IPS DF 4.7 (cell line): Measurements from ENCODE around the gene KRT84.

Experiments used
- DNase-seq: peaks from one replicate; pipeline ENCODE4 v3.0.0-alpha.2; 2013; ENCODE audit warnings: low spot score; ENCODE audit errors: extremely low read depth

Gene KRT84

DNA sequence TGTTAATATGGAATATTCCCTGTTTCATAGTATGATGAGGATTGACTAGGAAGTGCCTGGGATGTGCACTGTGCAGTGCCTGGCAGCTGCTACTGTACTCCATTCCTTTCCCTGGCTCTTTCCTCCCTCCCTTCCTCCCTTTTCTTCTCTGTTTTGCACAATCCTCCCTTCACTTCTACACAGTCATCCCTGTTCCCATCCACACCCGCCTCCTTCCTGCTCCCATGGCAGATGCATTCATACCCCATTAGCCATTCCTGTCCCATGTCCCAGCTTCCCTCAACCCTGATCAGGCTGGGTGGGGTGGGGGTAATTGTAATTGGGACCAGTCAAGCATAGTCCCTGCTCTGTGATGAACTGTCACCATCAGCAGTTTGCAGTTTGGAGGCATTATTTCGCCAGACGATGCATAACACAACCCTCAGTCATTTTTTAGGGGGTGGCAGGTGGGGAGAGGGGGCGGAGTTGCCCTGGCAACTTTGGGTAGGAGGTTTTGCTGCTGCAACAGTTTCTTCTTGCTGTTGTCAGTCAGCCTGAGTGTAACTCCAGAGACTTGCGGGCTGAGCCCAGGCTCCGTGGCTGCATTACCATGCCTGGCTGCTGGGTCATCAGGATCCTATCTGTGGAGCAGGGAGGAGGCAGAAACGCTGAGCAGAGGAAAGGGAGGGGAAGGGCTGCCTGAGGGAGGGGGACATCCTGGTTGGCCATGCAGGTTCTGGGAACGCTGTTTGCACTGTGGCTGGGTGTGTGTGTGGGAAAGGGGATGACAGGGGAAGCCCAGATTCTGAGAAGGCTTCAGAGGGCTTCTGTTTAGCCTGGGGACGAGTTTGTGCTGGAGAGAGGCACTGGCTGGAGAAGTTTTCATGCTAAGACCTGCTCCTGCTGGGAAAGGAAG, 4.1 kb upstream of the KRT84 start:
- DNase-seq, result no peak

DNA sequence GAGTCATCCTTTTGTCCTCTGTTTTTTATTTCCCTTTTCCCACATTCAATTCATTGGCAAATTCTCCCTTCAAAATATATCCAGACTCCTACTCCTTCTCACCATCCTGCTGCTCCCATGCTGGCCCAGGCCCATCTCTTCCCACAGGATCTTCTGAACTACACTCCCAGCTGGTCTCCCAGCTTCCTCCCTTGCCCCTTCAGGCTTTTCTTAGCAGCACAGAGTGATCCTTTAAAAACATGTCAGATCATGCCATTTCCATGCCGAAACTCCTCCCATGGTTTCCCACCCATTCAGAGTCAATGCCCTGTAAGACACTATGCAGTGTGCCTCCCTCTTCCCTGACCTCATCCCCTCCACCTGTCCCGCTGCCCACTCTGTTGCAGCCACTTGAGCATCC, 2.4 kb upstream of the KRT84 start:
- no peak for DNase-seq

DNA sequence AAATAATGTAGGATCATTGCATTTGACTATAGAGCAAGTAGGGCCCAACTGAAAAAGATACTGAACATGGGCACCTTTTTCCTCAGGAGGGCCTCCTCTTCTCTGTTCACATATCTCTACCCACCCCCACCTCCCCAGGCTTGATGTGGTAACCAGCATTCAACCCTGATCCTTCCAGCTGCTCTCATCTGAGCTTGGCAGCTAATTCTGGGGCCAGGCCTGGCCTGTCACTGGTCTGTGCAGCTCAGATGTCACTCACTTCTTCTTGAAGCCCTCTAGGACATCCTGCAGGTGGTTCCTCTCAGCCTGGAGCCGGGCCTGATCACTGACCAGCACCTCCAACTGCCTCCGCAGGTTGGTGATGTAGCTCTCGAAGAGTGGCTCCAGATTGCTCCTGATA, 2.1 kb downstream of the KRT84 start:
- DNase-seq, result no peak

DNA sequence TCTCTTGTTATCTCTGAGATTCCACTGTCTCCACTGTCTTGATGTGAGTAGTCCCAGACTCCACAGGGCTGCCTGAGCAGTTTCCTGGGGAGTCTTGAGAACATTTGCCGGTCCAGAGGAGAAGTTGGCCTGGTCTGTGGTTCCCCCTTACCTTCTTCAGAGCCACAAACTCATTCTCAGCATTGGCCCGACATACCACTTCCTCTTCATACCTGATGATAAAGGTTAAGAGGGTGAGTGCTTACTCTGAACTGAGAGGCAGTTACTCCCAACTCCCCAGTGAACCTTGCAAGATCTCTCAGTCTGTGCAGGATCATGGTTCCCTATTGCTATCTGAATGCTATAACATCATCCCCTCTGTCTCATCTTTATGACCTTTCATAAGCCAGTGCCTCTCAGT, 2.6 kb downstream of the KRT84 start:
- DNase-seq, result no peak

DNA sequence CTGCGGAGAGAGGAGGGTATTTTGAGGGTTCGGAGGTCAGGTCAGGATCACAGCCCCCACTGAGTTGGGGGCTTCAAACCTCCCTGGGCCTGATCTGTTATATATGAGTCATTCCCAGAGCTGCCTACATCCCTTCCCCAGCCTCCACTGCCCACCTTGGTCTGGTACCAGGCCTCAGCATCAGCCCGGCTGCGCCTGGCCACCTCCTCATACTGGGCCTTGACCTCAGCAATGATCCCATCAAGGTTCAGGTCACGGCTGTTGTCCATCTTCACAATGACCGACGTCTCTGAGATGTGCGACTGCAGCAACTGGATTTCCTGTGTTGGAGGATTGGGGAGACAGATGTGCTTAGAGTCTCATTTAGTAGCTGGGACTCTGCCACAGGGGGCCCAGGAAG, 4.2 kb downstream of the KRT84 start:
- DNase-seq, result no peak

DNA sequence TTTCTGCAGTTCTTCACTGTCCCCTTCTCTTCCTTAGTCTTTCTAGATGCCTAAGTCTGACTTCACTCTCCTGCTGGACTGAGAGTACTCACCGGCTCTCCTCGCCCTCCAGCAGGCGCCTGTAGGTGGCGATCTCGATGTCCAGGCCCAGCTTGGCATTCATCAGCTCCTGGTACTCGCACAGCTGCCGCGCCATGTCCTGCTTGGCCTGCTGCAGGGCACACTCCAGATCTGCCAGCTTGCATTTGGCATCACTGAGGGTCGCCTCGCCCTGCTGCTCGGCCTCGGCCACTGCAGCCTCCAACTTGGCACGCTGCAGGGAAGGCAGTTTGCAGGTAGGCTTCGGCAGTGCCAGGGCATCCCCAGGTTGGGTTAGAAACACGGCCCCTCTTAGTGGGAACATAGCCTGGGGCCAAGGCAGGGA, 5.2 kb downstream of the KRT84 start:
- DNase-seq, result no peak

DNA sequence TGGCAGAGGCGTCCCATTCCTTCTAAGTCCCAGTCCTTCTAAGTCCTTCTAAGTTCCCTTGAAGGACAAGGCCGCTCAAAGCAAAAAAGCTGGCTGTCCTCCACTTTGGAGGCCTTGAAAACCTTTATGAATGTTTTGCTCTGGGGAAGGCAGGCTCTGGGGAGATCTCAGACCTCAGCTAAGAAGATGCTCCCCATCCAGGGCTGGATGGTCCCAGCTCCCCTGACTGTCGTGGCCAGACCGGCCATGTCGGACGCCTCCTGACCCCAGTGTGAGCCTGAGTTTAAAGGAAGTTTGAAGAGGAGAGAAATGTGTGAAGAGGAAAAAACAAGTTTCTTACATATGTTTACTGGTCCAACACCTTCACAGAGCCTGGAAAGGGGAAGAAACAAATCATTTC, 5.9 kb downstream of the KRT84 start:
- no peak for DNase-seq

- no peak for DNase-seq
These were observed 7.4 kb downstream of the KRT84 start for GRCh38 chr12:52378091-52378490.

GRCh38 chr12:52377266-52377665, 8.2 kb downstream of the KRT84 start:
- DNase-seq, result no peak

GRCh38 chr12:52372216-52373154, 13.0 kb downstream of the KRT84 start:
- peak; percentile 64 for DNase-seq

DNA sequence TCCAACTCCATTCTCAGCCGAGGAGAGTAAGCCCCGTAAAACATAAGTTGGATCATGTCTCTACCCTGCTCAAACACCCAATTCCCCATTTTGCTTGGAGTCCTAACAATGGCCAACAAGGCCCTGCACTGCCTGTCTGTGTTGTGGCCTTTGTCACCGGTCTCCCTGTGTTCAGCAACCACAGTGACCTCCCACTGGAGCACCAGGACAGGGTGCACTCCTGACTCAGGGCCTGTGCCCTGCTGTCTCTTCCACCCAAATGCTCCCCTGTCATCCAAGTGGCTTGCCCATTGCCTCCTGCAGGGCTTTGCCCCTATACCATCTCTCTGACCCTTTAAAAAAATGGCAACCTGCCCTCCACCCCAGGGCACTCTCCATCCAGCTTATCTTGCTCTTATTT, 13.7 kb downstream of the KRT84 start:
- DNase-seq, result no peak

DNA sequence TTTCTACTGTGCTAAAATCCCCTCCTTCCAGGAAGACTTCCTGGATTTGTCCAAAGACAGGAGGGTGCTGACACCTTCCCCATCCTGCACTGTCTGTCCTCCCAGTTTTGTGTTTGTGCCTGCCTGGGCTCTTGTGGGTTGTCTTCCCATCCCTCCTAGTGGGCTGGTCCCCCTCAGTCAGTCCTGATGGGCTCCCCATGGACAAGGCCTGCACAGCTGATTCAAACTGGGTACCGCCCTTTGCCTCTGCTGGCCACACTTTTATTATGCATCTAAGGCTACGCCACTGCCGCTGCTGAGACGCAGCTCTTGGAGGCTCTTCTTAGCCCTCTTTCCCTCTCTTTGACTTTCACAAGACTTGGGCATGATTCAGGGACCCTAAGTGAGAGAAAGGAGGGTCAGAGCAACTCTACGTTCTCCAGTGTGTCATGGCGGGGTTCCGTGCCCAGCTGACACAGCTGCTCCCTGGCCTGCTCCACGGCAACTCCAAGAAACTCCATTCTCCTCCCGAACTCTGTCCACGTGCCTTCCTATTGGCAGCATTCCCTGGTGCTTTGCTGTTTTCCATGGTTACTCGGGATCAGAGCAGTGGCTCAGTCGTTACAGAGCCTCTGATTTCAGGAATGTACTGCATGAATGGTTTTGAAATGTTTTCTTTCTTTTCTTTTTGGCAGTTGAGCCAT, 14.4 kb downstream of the KRT84 start:
- no peak for DNase-seq

DNA sequence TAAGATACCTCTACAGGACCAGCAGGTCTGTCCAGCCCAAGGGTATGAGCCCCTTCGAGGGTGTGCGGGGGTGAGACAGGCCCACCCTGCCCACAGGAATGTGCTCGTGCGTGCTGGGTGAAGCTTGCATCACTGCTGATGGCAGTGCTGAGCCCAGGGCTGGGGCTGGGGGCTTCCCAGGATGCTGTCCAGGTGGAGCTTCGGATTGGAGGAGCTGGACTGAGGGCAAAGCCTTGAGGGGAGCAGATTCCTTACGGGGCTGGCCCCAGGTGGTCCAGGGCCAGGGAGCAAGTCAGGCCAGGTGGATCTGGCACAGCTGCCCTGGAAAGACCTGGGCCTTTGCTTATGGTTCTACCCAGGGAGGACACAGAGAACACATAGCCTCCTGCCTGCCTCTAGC, 15.6 kb downstream of the KRT84 start:
- DNase-seq, result no peak

DNA sequence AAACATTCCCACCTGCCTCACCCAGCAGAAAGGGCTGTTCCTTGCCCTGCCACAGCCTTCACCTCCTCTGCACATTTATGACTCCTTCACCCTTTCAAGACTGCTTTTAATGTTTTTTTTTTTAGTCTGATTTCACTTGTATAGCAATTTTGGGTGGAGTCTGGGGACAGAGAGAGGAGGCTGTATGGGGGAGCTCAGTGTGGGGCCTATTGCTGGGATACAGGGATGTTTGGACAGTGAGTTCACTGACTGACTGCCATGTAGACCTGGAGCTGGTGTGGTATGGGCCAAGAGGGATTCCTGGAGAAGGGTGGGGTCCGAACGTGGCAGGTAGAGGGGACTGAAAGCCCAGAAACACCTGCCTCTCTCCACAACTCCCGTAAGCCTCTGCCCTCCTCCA, 16.2 kb downstream of the KRT84 start:
- no peak for DNase-seq

DNA sequence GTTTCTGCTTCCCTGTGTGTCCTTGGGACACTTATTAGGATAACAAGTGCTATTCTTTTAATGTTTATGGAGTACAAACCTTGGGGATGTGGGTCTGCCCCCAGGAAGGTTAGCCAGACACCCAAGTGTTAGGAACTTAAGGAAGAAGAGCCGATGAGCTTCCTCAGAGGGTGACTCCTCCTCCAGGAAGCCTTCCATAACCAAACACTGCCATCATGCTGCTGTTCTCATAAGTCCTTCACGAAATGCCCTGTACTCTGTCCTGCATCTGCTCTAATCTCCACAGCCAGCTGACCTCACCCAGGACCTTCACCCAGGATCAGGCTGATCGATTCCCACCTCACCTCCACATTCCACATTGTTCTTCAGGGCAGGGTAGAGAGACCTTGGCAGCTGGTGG, 16.9 kb downstream of the KRT84 start:
- DNase-seq, result no peak

DNA sequence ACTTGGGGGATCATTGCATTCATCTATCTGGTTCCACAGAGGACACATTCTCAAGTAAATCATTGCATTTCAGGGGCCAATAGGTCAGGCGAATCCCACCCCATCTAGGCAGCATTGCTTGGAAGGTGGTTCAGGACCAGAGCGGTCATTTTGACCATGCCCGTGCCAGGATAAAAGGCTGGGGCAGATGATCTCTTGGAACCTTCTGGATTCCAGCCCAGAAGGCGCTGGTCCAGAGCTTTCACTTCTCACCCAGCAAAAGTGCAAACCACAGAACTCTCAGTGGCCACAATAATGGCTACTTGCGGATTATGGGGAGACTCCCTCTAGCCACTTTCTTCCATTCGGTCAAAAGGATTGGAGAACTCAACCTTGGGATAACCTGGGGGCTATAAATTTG, 17.6 kb downstream of the KRT84 start:
- no peak for DNase-seq

DNA sequence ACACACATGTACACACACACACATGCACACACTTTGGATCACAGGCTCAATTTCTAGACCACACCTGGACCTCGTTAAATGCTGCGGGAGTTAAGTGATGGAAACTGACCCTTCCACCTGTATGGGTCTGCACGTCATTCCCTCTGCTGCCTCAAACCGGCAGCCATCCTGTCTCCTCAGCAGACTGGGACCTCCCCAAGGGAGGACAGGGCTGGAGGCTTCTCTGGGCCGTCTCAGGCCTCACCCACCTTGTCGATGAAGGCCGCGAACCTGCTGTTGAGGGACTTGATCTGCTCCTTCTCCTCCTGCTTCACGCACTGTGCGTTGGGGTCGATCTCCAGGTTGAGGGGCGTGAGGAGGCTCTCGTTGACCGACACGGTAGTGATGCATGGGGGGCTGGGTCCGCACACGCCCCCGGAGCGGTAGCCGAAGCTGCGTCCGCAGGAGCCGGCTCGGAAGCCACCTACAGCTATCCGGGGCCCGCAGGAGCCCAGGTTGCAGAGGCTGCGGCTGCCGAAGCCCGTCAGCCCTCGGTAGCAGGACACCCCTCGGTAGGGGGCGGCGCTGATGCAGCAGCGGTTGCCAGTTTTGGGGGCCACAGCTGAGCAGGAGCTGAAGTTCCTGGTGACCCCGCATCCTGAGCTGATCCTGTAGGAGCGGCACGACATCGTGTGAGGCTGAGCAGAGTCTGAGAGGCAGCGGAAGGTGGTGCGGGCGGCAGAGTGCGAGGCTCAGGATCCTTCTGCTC, 18.5 kb downstream of the KRT84 start, which contains the start of gene KRT85:
Gene KRT85, minus strand, starts transcription at position 744 of the 748 bp plus-strand sequence. Its CDS starts 76 bp downstream, at position 668.
- no peak for DNase-seq

DNA sequence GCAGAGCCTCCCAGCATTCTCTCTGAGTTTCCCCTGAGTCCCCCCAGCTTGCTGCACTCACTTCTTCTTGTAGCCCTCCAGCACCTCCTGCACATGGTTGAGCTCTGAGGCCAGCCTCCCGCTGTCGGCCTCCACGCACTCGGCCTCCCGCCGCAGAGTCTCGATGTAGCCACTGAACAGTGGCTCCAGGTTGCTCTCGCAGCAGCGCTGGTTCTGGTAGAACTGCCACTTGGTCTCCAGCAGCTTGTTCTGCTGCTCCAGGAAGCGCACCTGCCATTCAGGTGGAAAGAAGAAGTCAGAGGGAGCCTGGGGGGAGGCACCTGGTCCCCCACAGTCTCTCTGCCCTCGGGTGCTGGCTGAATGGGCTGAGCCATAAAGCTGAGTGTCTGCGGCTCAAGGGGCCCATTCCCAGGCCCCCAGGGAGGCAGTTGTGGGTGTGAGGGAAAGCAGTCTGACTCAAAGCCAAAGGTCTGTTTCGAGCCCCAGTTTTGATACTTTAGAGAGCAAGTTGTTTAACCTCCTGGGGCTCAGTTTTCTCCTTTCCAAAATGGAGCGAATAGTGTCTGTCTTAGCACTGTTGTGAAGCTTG, 20.5 kb downstream of the KRT84 start:
- DNase-seq, result no peak

- DNase-seq, result no peak
These were observed 21.4 kb downstream of the KRT84 start for GRCh38 chr12:52364061-52364460.

- no peak for DNase-seq
These were observed 22.3 kb downstream of the KRT84 start for GRCh38 chr12:52363111-52363679.
